NCI-H2081 treated with DMSO at 0.1 percent for 48 hours (cell line): ENCODE results near the gene PTDSS2.
"Not testable (repeated sequence)": the region's sequence is repeated elsewhere in the genome, so short reads cannot be mapped to it uniquely, and the experiment has no call there.

Source experiments
- DNase-seq: peaks from one replicate; lab custom pipeline; 2025; lab: John Stamatoyannopoulos, UW

PTDSS2 gene

GRCh38 chr11:433111-433510 is 17.0 kb upstream of the PTDSS2 start:
- no peak for DNase-seq

- DNase-seq, result no peak
These were observed 16.4 kb upstream of the PTDSS2 start for GRCh38 chr11:433641-434040.

- no peak for DNase-seq
These were observed 15.6 kb upstream of the PTDSS2 start for GRCh38 chr11:434496-434895.

GRCh38 chr11:434999-435740 is 14.9 kb upstream of the PTDSS2 start:
- not testable (repeated sequence) for DNase-seq

- no peak for DNase-seq
These were observed 12.7 kb upstream of the PTDSS2 start for GRCh38 chr11:437228-437870.

- no peak for DNase-seq
These were observed 11.8 kb upstream of the PTDSS2 start for GRCh38 chr11:438101-438844.

- DNase-seq, result no peak
These were observed 10.6 kb upstream of the PTDSS2 start for GRCh38 chr11:439315-440064.

- DNase-seq, result no peak
These were observed 9.7 kb upstream of the PTDSS2 start for GRCh38 chr11:440065-441042.

GRCh38 chr11:441043-441417 is 9.0 kb upstream of the PTDSS2 start:
- DNase-seq, result no peak

GRCh38 chr11:441418-442274 is 8.4 kb upstream of the PTDSS2 start, which contains the start of gene ANO9:
Gene ANO9, minus strand, starts transcription at chr11:442011. Its CDS starts 85 bp downstream, at chr11:441926.
- no peak for DNase-seq

GRCh38 chr11:442611-443081 is 7.4 kb upstream of the PTDSS2 start:
- no peak for DNase-seq

- DNase-seq, result no peak
These were observed 6.4 kb upstream of the PTDSS2 start for GRCh38 chr11:443542-444199.

GRCh38 chr11:444396-445144 is 5.5 kb upstream of the PTDSS2 start:
- DNase-seq, result no peak

GRCh38 chr11:445765-446588 is 4.1 kb upstream of the PTDSS2 start:
- no peak for DNase-seq

GRCh38 chr11:446891-447290 is 3.2 kb upstream of the PTDSS2 start:
- DNase-seq, result no peak

- peak; percentile 59 for DNase-seq
These were observed 2.0 kb upstream of the PTDSS2 start for GRCh38 chr11:447923-448731.
